ENCODE data around the gene GRIA4. TPM values are rescaled to one million over a fixed set of nuclear protein-coding genes. Genes with fewer than 3 reads are reported as not detected.

Gene GRIA4
- total RNA-seq, 1 experiment from 2014 or later, result 0.10 TPM

- no peak for DNase-seq (ENCODE audit: low read depth)
These were observed 26.6 kb downstream of the GRIA4 start for GRCh38 chr11:105636496-105636895.

GRCh38 chr11:105639527-105639926, 29.7 kb downstream of the GRIA4 start:
- DNase-seq (ENCODE audit: low read depth), result no peak

- no peak for DNase-seq (ENCODE audit: low read depth)
These were observed 31.6 kb downstream of the GRIA4 start for GRCh38 chr11:105641433-105641832.

GRCh38 chr11:105642870-105643269, 33.0 kb downstream of the GRIA4 start:
- no peak for DNase-seq (ENCODE audit: low read depth)

- DNase-seq (ENCODE audit: low read depth), result no peak
These were observed 35.1 kb downstream of the GRIA4 start for GRCh38 chr11:105644839-105645573.

- no peak for DNase-seq (ENCODE audit: low read depth)
These were observed 37.9 kb downstream of the GRIA4 start for GRCh38 chr11:105647780-105648179.

- DNase-seq (ENCODE audit: low read depth), result no peak
These were observed 38.9 kb downstream of the GRIA4 start for GRCh38 chr11:105648762-105649161.

- no peak for DNase-seq (ENCODE audit: low read depth)
These were observed 55.4 kb downstream of the GRIA4 start for GRCh38 chr11:105665281-105665680.

- no peak for DNase-seq (ENCODE audit: low read depth)
These were observed 57.6 kb downstream of the GRIA4 start for GRCh38 chr11:105667441-105667840.

- DNase-seq (ENCODE audit: low read depth), result peak; percentile 6
These were observed 60.9 kb downstream of the GRIA4 start for GRCh38 chr11:105670811-105671210.

- DNase-seq (ENCODE audit: low read depth), result peak; percentile 52
These were observed 63.2 kb downstream of the GRIA4 start for GRCh38 chr11:105673089-105673488.

GRCh38 chr11:105689631-105690030, 79.8 kb downstream of the GRIA4 start:
- DNase-seq (ENCODE audit: low read depth), result no peak

GRCh38 chr11:105690467-105690866, 80.6 kb downstream of the GRIA4 start:
- no peak for DNase-seq (ENCODE audit: low read depth)

GRCh38 chr11:105693075-105693759, 83.3 kb downstream of the GRIA4 start:
- no peak for DNase-seq (ENCODE audit: low read depth)

GRCh38 chr11:105696000-105696399, 86.1 kb downstream of the GRIA4 start:
- no peak for DNase-seq (ENCODE audit: low read depth)

- no peak for DNase-seq (ENCODE audit: low read depth)
These were observed 87.4 kb downstream of the GRIA4 start for GRCh38 chr11:105697291-105697690.

GRCh38 chr11:105699203-105699602, 89.3 kb downstream of the GRIA4 start:
- DNase-seq (ENCODE audit: low read depth), result no peak

- DNase-seq (ENCODE audit: low read depth), result no peak
These were observed 90.4 kb downstream of the GRIA4 start for GRCh38 chr11:105700271-105700670.

- no peak for DNase-seq (ENCODE audit: low read depth)
These were observed 91.2 kb downstream of the GRIA4 start for GRCh38 chr11:105701098-105701497.

GRCh38 chr11:105705786-105706530, 96.1 kb downstream of the GRIA4 start:
- no peak for DNase-seq (ENCODE audit: low read depth)

- no peak for DNase-seq (ENCODE audit: low read depth)
These were observed 103.2 kb downstream of the GRIA4 start for GRCh38 chr11:105713106-105713505.

GRCh38 chr11:105713696-105714095, 103.8 kb downstream of the GRIA4 start:
- no peak for DNase-seq (ENCODE audit: low read depth)

GRCh38 chr11:105718641-105719040, 108.8 kb downstream of the GRIA4 start:
- DNase-seq (ENCODE audit: low read depth), result no peak

All from M059J (cell line).